HG02840 (cell line): ENCODE data around the gene URM1.
"Not testable (repeated sequence)": the region's sequence is repeated elsewhere in the genome, so short reads cannot be mapped to it uniquely, and the experiment has no call there.

ENCODE experiments used
- ATAC-seq: cut with Tn5 transposase; IDR thresholded peaks from one replicate; pipeline ENCODE4 v1.9.1; 2021; ENCODE audit warnings: mild to moderate bottlenecking, moderate library complexity, moderate number of reproducible peaks; ENCODE audit not compliant: unreplicated experiment, low FRiP score

URM1 gene

DNA sequence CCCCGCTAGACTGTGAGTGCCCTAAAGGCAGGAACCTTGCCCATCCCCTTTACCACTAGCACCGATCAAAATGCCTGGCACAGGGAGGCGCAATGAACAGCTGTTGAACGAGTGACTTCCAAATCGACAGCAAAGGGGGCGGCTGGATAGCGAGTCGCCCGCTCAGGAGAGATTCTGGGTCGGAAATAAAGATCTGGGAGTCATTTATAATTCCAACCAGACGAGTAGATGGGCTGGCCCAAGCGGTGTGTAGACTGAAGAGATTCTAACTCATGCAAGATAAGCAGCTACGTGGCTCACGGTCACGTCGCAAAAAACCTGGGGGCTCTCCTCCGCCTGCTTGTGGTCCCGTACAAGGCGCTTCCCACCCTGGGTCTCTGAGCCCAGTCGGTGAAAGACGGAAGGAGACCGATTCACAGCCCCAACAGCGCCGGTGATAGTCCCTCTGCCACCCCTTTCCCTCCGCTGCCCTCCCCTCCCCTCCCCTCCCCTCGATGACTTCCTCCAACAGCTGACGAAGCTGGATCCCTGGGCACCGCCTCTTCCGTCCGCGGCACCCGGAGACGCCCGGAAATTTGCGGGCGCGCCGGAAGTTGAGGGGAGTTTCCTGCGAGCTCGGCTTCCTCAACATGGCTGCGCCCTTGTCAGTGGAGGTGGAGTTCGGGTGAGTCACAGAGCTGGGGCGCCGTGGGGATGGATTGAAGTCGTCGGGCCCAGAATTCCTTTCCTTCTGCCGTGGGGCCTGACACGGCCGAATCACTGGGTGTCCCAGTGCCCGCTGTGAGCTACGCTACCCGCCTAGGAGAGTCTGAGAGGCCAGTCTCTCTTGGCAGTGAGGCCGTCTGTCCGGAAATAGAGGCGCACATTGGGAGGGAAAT lies at the start of gene URM1:
Gene URM1 (plus strand): TSS at position 623 of the 878 bp plus-strand sequence. CDS start 7 bp downstream, at position 630.
- ATAC-seq: peak; percentile 92

GRCh38 chr9:128321879-128322403 lies 49.2 kb upstream of the URM1 start:
- peak; percentile 5 for ATAC-seq

DNA sequence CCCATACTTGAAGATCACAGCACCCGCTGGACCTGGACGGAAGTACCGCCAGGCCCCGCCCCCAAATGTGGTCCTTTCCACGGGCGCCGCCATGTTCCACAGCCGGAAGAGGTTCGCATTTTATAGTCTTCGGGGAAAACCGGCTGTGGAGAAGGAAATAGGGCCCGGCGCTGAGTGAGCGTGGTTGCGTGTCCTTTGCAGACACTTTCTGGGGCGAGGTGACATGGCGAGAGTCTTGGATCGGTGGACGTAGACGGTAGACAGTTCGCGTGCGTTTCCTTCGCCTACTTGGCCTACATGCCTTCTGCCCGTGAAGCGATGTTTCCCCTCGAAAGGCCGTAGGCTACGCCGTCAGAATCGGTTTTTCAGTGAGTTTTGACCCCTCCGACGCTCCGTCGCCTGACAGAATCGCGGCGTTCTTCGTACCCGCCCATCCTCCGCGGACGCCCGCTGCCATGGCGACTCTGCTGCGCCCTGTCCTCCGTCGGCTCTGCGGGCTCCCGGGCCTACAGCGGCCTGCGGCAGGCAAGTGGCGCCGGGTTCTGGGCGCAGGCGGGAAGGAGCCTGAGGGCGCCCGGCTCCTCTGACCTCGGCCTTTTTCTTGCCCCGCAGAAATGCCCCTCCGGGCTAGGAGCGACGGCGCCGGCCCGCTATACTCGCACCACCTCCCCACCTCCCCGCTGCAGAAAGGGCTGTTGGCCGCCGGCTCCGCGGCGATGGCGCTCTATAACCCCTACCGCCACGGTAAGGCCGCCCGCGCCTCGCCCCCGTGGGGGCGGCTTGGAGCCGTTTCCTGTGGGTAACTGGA lies 48.6 kb upstream of the URM1 start, which contains the start of the genes COQ4 and TRUB2:
Gene COQ4 (plus strand): TSS at position 436 of the 808 bp plus-strand sequence. CDS start 20 bp downstream, at position 456.
Gene TRUB2 (minus strand): TSS at position 44 of the 808 bp plus-strand sequence. CDS start 39 bp downstream, at position 5.
- ATAC-seq: peak; percentile 76

GRCh38 chr9:128323212-128323730 lies 47.9 kb upstream of the URM1 start:
- ATAC-seq: no peak

- ATAC-seq: no peak
Measured at GRCh38 chr9:128323791-128324190, 47.4 kb upstream of the URM1 start.

GRCh38 chr9:128324401-128324800 lies 46.8 kb upstream of the URM1 start:
- ATAC-seq: no peak

- ATAC-seq: no peak
Measured at GRCh38 chr9:128325629-128326028, 45.5 kb upstream of the URM1 start.

GRCh38 chr9:128333451-128333869 lies 37.7 kb upstream of the URM1 start:
- ATAC-seq: no peak

DNA sequence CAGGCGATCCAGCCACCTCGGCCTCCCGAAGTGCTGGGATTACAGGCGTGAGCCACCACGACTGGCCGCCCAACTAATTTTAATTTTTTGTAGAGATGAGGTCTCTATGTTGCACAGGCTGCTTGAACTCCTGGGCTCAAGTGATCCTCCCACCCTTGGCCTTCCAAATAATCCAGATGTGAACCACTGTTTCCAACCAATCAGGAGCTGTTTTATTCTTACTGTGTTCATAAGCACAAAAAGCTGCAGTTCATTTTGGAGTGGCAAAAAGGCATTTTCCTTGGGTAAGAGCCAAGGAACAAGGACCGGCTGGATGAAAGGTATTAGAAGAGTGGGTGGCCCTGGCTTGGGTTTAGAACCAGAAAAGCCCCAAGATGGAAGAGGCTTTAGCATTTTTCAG lies 36.0 kb upstream of the URM1 start:
- no peak for ATAC-seq

DNA sequence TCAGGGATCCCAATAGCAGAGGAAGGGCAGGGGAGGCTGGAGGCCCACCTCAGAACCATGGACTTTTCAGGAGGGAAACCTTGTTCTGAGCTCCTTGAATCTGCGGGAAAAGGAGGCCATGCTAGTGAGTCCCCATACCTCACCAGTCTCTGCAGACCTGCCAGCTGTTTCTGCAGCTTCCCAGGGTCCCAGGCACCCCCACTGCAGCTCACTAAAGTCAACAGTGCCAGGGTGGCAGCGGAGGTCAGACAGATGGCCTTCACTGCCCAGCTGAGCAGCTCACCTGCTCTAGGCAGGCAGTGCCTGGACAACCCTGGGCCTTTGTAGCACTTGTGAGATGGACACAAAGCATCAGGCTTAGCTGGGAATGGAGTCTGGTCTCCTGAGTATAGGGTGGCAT lies 35.3 kb upstream of the URM1 start:
- no peak for ATAC-seq

GRCh38 chr9:128337936-128338335 lies 33.2 kb upstream of the URM1 start:
- no peak for ATAC-seq

GRCh38 chr9:128338852-128339614 lies 32.1 kb upstream of the URM1 start:
- ATAC-seq: not testable (repeated sequence)

DNA sequence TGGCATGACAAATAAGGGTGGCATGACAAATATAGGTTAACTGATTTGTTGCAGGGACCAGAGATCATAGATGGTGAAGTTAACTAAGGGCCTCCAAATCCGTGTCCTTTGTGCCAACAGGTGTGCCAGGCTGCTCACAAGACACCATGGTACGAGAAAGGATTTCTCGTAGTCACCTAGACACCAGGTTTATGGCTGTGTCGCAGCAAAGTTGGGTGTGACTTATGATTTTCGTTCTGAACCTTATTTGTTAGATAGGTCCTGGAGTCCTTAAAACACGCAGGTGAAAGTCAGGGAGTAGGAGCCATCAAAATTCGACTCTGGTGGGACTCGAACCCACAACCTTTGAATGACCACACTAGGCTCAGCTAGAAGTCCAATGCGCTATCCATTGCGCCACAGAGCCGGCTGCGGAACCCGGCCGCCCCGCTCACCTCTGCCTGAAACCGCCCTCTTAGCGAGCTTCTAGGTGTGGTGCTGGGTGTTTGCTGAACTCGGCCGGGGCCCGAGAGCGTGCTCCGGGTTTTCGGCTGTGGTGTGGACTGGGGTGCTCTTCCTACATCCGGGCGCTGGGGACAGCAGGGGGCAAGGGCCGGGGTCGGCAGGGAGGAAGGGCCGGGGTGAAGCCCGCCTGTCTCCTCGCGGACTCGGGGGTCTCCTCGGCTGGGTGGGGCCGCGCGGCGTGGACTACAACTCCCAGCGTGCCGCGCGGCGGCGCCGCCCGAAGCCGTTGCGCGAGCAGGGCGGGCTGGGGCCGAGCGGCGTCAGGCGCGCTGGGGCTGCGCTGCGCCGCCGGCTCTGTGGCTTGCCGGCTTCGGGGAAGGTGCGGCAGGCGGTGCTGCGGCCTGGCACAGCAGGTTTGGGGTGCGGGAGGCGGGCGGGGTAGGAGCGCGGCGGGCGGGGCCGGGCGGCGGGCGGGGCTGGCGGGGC lies 31.1 kb upstream of the URM1 start, which contains the start of gene SLC27A4:
Gene SLC27A4 (plus strand): TSS at position 767 of the 930 bp plus-strand sequence. CDS start 2,606 bp downstream, outside the sequence.
- ATAC-seq: peak; percentile 76

DNA sequence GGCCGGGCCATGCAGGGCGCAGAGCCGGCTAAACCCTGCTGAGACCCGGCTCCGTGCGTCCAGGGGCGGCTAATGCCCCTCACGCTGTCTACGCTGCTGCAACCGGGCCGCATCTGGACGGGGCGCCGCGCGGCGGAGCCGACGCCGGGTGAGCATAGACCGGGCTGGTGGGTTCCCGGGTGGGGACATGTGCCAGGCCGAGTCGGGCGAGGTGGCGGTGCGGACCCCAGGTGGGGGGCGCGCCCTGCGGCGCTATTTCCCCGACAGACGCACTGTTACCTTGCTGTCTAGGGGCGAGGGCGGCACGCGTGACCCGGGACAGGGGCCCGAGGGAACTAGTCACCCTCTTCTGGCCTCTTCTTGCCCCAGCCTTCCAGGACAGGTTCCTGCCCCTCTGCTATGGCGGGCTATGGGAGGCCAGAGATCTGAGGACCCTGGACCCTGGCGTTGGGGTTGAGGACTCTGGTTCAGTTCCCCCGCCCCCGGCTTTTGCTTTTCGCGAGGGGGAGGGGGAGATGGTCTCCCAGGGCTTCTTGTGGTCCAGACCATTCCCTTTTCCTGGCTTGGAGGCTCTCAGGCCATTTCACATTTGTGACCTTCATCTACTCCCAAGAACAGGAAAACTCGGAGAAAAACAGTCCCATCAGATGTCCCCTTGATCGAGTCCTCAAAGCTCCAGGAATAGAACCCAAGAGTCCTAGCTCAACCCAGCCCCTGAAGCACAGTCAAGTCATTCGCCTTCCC lies 30.3 kb upstream of the URM1 start:
- ATAC-seq: peak; percentile 26

DNA sequence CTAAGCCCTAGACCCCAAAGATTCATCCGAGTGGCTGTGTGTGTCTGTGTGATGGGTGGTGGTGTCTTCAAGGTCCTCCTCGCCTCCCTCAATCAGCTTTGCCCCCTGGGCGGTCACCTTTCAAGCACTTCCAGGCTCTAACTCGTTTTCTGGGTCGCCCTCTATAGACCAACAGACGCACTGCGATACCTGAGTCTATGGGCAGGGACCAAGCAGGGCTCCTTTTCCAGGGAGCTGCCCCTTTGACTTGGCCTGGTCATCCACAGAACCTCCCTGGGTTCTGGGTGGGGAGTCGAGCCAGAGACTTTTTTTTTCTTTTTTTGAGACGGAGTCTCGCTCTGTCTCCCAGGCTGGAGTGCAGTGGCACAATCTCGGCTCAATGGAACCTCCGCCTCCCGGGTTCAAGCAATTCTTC lies 29.7 kb upstream of the URM1 start:
- no peak for ATAC-seq

DNA sequence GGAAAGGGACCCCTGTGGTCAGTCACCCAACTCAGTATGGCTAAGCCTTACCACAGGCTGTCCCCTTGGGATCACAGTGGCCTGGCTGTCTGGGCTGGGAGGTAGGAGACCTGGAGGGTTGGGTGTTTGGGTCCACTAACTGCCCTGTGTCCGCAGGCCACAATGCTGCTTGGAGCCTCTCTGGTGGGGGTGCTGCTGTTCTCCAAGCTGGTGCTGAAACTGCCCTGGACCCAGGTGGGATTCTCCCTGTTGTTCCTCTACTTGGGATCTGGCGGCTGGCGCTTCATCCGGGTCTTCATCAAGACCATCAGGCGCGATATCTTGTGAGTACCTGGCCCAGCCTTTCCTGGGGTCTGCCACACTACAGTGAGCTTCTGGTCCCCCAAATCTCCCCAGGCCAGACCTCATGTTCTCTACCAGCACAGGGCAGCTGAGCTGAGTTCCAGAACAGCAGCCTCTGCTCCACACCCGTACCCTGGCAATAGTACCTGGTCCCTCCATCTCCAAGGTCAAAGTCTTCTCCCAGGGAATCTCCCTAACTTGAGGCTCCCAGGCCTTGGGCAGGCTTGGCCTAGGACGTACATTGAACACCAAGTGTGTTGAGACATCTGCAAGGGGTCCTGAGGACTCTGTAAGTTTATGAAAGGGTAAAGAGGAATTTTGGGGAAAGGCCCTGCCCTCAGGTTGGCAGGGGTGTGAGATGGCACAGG lies 28.0 kb upstream of the URM1 start:
- no peak for ATAC-seq

- no peak for ATAC-seq
Measured at GRCh38 chr9:128343855-128344254, 27.3 kb upstream of the URM1 start.
